A549 (cell line): ENCODE measurements around the gene CALHM3. TPM values are rescaled to one million over a fixed set of nuclear protein-coding genes. Genes with fewer than 3 reads are reported as not detected.

ENCODE experiments used
- ATAC-seq, 2 experiments: fragments of 200-7000 bp in 1 of 2; fragments of >200 bp in 1 of 2; cut with Nextera tagmentation in 1 of 2; cut with Tn5 transposase in 1 of 2; 3 replicates each; pipeline versions ENCODE4 v1.8.0 to v1.9.1; 2018 to 2020; ENCODE audit warnings: mild to moderate bottlenecking in 1 of 2, moderate library complexity in 1 of 2
- CTCF ChIA-PET: fragments of 300-600 bp; sonication (Branson Sonifier 250); formaldehyde crosslinking; extraction: SDS; loops from one replicate; lab custom pipeline; 2021; ENCODE audit warnings: antibody characterized with exemption, inconsistent platforms; lab: Yijun Ruan, JAX
- POLR2A ChIA-PET: fragments of 350-600 bp; formaldehyde crosslinking; extraction: SDS; loops from one replicate; lab custom pipeline; 2021; ENCODE audit warnings: antibody characterized with exemption, inconsistent platforms; lab: Yijun Ruan, JAX
- DNase-seq, 2 experiments: peaks; one replicate each; pipeline versions ENCODE4 v3.0.0 to v3.0.0-alpha.2; 2011 to 2016; ENCODE audit warnings: low read depth in 1 of 2, low spot score in 1 of 2
- FAIRE-seq: peaks from 2 replicates; lab custom pipeline; 2011; peaks lifted over from hg19 to GRCh38; lab: Jason Lieb, UNC
- H3K27ac ChIP-seq, 2 experiments: fragments of >200 bp; sonication (Bioruptor Twin); formaldehyde crosslinking; 3 replicates each; pipeline ENCODE4 v1.5.1; 2016 to 2017
- H3K4me1 ChIP-seq: fragments of >200 bp; sonication (Bioruptor Twin); formaldehyde crosslinking; 3 replicates; pipeline ENCODE4 v1.6.1; 2016
- H3K4me2 ChIP-seq: fragments of >200 bp; sonication (Bioruptor Twin); formaldehyde crosslinking; 3 replicates; pipeline ENCODE4 v1.6.1; 2016
- H3K4me3 ChIP-seq: fragments of >200 bp; sonication (Bioruptor Twin); formaldehyde crosslinking; 3 replicates; pipeline ENCODE4 v1.5.1; 2016
- H3K9me3 ChIP-seq: fragments of >200 bp; sonication (Bioruptor Twin); formaldehyde crosslinking; 3 replicates; pipeline ENCODE4 v1.6.1; 2016
- BHLHE40 ChIP-seq: IDR thresholded peaks from 2 replicates; pipeline ENCODE4 v1.6.1; 2012; ENCODE audit warnings: low read depth, low read length, inconsistent platforms
- CBX8 ChIP-seq: fragments of 200-600 bp; sonication (generic); IDR thresholded peaks from 2 replicates; pipeline ENCODE4 v1.6.1; 2016
- EHMT2 ChIP-seq: fragments of 200-600 bp; sonication (generic); IDR thresholded peaks from 2 replicates; pipeline ENCODE4 v1.6.1; 2016; ENCODE audit warnings: antibody characterized with exemption, low read depth, mild to moderate bottlenecking, moderate library complexity
- ELK1 ChIP-seq: fragments of 150-350 bp; IDR thresholded peaks from 2 replicates; pipeline ENCODE4 v1.6.1; 2014; ENCODE audit warnings: low read depth, mild to moderate bottlenecking, low read length
- EP300 ChIP-seq, 2 experiments: fragments of >200 bp; sonication (Bioruptor Twin); formaldehyde crosslinking; IDR thresholded peaks; 2 replicates in 1 of 2; 3 replicates in 1 of 2; pipeline ENCODE4 v1.6.1; 2016 to 2017
- FOXS1 ChIP-seq: fragments of 250-450 bp; sonication (Bioruptor Pico); IDR thresholded peaks from 2 replicates; pipeline ENCODE4 v1.5.0; 2020; ENCODE audit warnings: mild to moderate bottlenecking, moderate library complexity
- HEYL ChIP-seq: fragments of 250-450 bp; sonication (Bioruptor Pico); IDR thresholded peaks from 2 replicates; pipeline ENCODE4 v1.8.0; 2021; ENCODE audit warnings: mild to moderate bottlenecking, moderate library complexity
- JUNB ChIP-seq: fragments of >200 bp; sonication (Bioruptor Twin); formaldehyde crosslinking; IDR thresholded peaks from 2 replicates; pipeline ENCODE4 v1.6.1; 2016
- KDM1A ChIP-seq: fragments of 200-600 bp; sonication (generic); IDR thresholded peaks from 2 replicates; pipeline ENCODE4 v1.6.1; 2016; ENCODE audit warnings: low read depth, mild to moderate bottlenecking
- MAZ ChIP-seq: fragments of 150-350 bp; IDR thresholded peaks from 2 replicates; pipeline ENCODE4 v1.6.1; 2014; ENCODE audit warnings: antibody characterized with exemption, low read depth, low read length, borderline replicate concordance
- NR3C1 ChIP-seq: fragments of >200 bp; sonication (Bioruptor Twin); formaldehyde crosslinking; IDR thresholded peaks from 3 replicates; pipeline ENCODE4 v1.6.1; 2017
- PBX3 ChIP-seq: IDR thresholded peaks from 2 replicates; pipeline ENCODE4 v1.6.1; 2012
- PHF8 ChIP-seq: fragments of 200-600 bp; sonication (generic); IDR thresholded peaks from 2 replicates; pipeline ENCODE4 v1.6.1; 2016; ENCODE audit warnings: low read depth, mild to moderate bottlenecking, antibody characterized with exemption, moderate library complexity, borderline replicate concordance
- POLR2AphosphoS2 ChIP-seq: conservative IDR thresholded peaks from 2 replicates; pipeline ENCODE4 v1.6.1; 2012; ENCODE audit warnings: low read length, improper control_type of control experiment, inconsistent platforms
- RCOR1 ChIP-seq: fragments of 150-350 bp; IDR thresholded peaks from 2 replicates; pipeline ENCODE4 v1.6.1; 2014; ENCODE audit warnings: antibody characterized with exemption, low read length, low read depth
- REST ChIP-seq: fragments of 200-600 bp; sonication (generic); IDR thresholded peaks from 2 replicates; pipeline ENCODE4 v1.6.1; 2016; ENCODE audit warnings: antibody characterized with exemption, mild to moderate bottlenecking, moderate library complexity
- SREBF2 ChIP-seq: fragments of 450-650 bp; IDR thresholded peaks from 2 replicates; pipeline ENCODE4 v1.6.1; 2014; ENCODE audit warnings: mild to moderate bottlenecking, moderate library complexity
- ZC3H11A ChIP-seq: fragments of 450-650 bp; IDR thresholded peaks from 2 replicates; pipeline ENCODE4 v1.6.1; 2014; ENCODE audit warnings: antibody characterized with exemption, mild to moderate bottlenecking
- ZNF302 ChIP-seq: fragments of 250-450 bp; sonication (Bioruptor Pico); IDR thresholded peaks from 2 replicates; pipeline ENCODE4 v1.9.0; 2021; ENCODE audit warnings: inconsistent platforms, mild to moderate bottlenecking, moderate library complexity
- WGBS: methylation state at CpG from one replicate; pipeline ENCODE4 v1.1.6; 2017; ENCODE audit errors: missing lambda C conversion rate; 5-methylcytosine and 5-hydroxymethylcytosine counted together
- polyA plus RNA-seq, 4 experiments: library from polyadenylated mRNA; depleted of rRNA in 3 of 4; stranded (reverse); fragments of >200 nt; fragmentation: RNase III in 1 of 4; extraction: RNeasy Plus Mini Kit Qiagen cat#74134 plus additional on column Dnase treatment in 1 of 4; gene quantifications; 2 replicates in 3 of 4; 3 replicates in 1 of 4; pipeline ENCODE4 v1.2.3, GENCODE V29; 2011 to 2017
- TF ChIP-seq, protein P1 (sequence below): fragments of 450-650 bp; IDR thresholded peaks from 2 replicates; pipeline ENCODE4 v1.6.1; 2014; ENCODE audit warnings: antibody characterized with exemption

CALHM3 gene
- polyA plus RNA-seq, 2 of the 4 experiments (the other 2 are of a cell fraction), result 0.08 to 0.21 TPM

- Histone ChIP-seq H3K4me1 (no peaks in the 10 kb centered on the region), H3K9me3 (no peaks in the 10 kb centered on the region), H3K4me2 (no peak overlapping the region), H3K4me3 (no peak overlapping the region), H3K27ac (no peak overlapping the region)
- 92% methylated on average over 4 of the region's 4 CpGs for WGBS
- DNase-seq (no peak), FAIRE-seq (no peak), ATAC-seq (no peak)
- CTCF ChIA-PET, result interaction anchor here (1.8 to 1.9 kb wide), 2 partner anchors 23 to 46 kb away, joined by 4 to 5 read pairs; no protein-coding TSS in a partner anchor
- no peak for TF ChIP-seq PHF8
- no peak for TF ChIP-seq SREBF2
- no peak for TF ChIP-seq RCOR1
- TF ChIP-seq, protein P1, sequence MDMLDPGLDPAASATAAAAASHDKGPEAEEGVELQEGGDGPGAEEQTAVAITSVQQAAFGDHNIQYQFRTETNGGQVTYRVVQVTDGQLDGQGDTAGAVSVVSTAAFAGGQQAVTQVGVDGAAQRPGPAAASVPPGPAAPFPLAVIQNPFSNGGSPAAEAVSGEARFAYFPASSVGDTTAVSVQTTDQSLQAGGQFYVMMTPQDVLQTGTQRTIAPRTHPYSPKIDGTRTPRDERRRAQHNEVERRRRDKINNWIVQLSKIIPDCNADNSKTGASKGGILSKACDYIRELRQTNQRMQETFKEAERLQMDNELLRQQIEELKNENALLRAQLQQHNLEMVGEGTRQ, result no peak
- no peak for TF ChIP-seq CBX8
- no peak for TF ChIP-seq ZNF302
- TF ChIP-seq JUNB, result no peak
- no peak for TF ChIP-seq EP300 (IDR thresholded peaks at IDR 0.05)
- TF ChIP-seq PBX3, result no peak
- TF ChIP-seq ELK1, result no peak
- no peak for TF ChIP-seq POLR2AphosphoS2
- POLR2A ChIA-PET, result no interaction called here
Observed at GRCh38 chr10:103439776-103440175, 39.3 kb downstream of the CALHM3 start.

- ChIA-PET POLR2A (no interaction called here), CTCF (interaction anchor here (1.0 to 5.3 kb wide), 5 partner anchors 8 to 51 kb away, joined by 3 to 24 read pairs (median 3); no protein-coding TSS in a partner anchor)
- ATAC-seq (no peak), DNase-seq (no peak), FAIRE-seq (no peak)
- H3K4me3 ChIP-seq, result no peak overlapping the region
- TF ChIP-seq ZC3H11A (no peak), EHMT2 (no peak), ELK1 (no peak), MAZ (no peak), FOXS1 (CRISPR knock-in tag) (no peak), BHLHE40 (no peak), REST (no peak), KDM1A (no peak), HEYL (CRISPR knock-in tag) (no peak), NR3C1 (no peak)
- no peak overlapping the region for H3K4me2 ChIP-seq
- no peak overlapping the region for H3K27ac ChIP-seq
- 64% methylated on average over 2 of the region's 2 CpGs for WGBS
- peaks cover 7% of the 10 kb centered on the region; the same call in 2 of the 3 replicates for H3K4me1 ChIP-seq
- H3K9me3 ChIP-seq, result no peaks in the 10 kb centered on the region
Observed at GRCh38 chr10:103433858-103434257, 45.2 kb downstream of the CALHM3 start.
